Psoas muscle (tissue), 8 donors: ENCODE measurements around the gene LMO2. TPM values are rescaled to one million over a fixed set of nuclear protein-coding genes. Genes with fewer than 3 reads are reported as not detected.

Source experiments
- ATAC-seq, 4 donors: fragments of 200-7000 bp; cut with Tn5 transposase; one replicate each; pipeline ENCODE4 v1.9.1; 2020; ENCODE audit warnings: moderate library complexity in 3 of 4, mild to moderate bottlenecking in 2 of 4
- DNase-seq, 2 donors: peaks; one replicate each; pipeline ENCODE4 v3.0.0-alpha.2; 2020
- H3K27ac ChIP-seq: fragments of 200-600 bp; one replicate; pipeline ENCODE4 v1.8.0; 2022
- H3K27me3 ChIP-seq, 3 donors: fragments of 200-600 bp in 1 of 3; one replicate each; pipeline versions ENCODE4 v1.6.1 to v1.8.0; 2013 to 2022; ENCODE audit warnings: low read length in 2 of 3, mild to moderate bottlenecking in 2 of 3, moderate library complexity in 1 of 3; ENCODE audit not compliant: insufficient read depth in 3 of 3
- H3K36me3 ChIP-seq, 2 donors: fragments of 200-600 bp in 1 of 2; one replicate each; pipeline versions ENCODE4 v1.6.1 to v1.8.0; 2013 to 2022; ENCODE audit warnings: low read depth in 1 of 2, mild to moderate bottlenecking in 1 of 2, moderate library complexity in 1 of 2; ENCODE audit not compliant: insufficient read depth in 1 of 2
- H3K4me1 ChIP-seq: fragments of 200-600 bp; one replicate; pipeline ENCODE4 v1.8.0; 2022
- H3K4me3 ChIP-seq: fragments of 200-600 bp; one replicate; pipeline ENCODE4 v1.8.0; 2022; ENCODE audit warnings: mild to moderate bottlenecking
- H3K9me3 ChIP-seq: fragments of 200-600 bp; one replicate; pipeline ENCODE4 v1.8.0; 2022
- WGBS, 3 donors: extraction: QIAGEN DNeasy Blood & Tissue Kit; methylation state at CpG; one replicate each; pipeline versions ENCODE4 v1.1.6 to v1.1.7; 2013; 5-methylcytosine and 5-hydroxymethylcytosine counted together
- intact Hi-C, 2 donors: fragments of 100-400 bp; cut with DNase I; formaldehyde crosslinking; loops; one replicate each; pipeline versions ENCODE4 v1.11.0 to v1.14.2; 2022
- polyA plus RNA-seq, 3 donors: library from polyadenylated mRNA; stranded (reverse); fragments of 200-250 nt; gene quantifications; one replicate each; pipeline ENCODE4 v1.2.3, GENCODE V29; 2013
- total RNA-seq, 4 donors: library from RNA; stranded (reverse); fragmentation: NEBNext Ultra II Directional in 2 of 4; extraction: Animal tissue kit (Norgen Biotek cat#: 25700) in 2 of 4; gene quantifications; one replicate each; pipeline versions ENCODE4 v1.2.1 to v1.2.4, GENCODE V29; 2021 to 2023
- TF ChIP-seq, protein P1 (sequence below): fragments of 200-600 bp; IDR thresholded peaks from one replicate; pipeline ENCODE4 v1.8.0; 2022; ENCODE audit warnings: antibody characterized with exemption
- donor health status: healthy with polysubstance abuse.
- donor health status: DM: no; HTN: no; CAD: no; lungs with moderate emphysema.
- donor health status: Bipolar disorder and iron deficiency.
- donor health status: healthy.
- donor health status: DM: yes; HTN: yes; CAD: no.
- donor health status: DM: no; HTN: no; CAD: no.
- donor health status: DM: no; HTN: no; CAD: no.
- donor health status: DM: yes; HTN: yes; CAD: no.

The LMO2 gene
- total and polyA plus RNA-seq, 7 donors = 8.0 to 47.1 (median 12.3) TPM

DNA sequence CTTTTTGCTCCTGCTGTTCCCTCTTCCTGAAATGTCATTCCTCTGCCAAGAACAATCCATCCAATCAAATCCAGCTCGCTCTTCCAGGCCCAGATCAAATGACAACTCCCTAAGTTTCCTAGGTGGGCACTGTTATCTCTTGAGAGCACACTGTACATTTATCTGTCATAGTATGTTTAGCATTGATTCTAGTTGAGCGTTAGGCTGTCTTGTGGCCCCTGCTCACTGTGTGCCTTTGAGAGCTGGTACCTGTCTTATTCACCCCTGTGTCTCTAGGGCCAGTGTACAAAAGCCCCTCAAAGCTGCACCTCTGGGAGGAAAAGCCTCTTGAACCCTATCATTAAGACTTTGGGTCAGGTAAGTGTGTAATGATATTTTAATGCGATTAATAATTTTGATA, 7.1 kb upstream of the LMO2 start:
- ATAC-seq = no peak
- intact Hi-C loops = no loop called here

DNA sequence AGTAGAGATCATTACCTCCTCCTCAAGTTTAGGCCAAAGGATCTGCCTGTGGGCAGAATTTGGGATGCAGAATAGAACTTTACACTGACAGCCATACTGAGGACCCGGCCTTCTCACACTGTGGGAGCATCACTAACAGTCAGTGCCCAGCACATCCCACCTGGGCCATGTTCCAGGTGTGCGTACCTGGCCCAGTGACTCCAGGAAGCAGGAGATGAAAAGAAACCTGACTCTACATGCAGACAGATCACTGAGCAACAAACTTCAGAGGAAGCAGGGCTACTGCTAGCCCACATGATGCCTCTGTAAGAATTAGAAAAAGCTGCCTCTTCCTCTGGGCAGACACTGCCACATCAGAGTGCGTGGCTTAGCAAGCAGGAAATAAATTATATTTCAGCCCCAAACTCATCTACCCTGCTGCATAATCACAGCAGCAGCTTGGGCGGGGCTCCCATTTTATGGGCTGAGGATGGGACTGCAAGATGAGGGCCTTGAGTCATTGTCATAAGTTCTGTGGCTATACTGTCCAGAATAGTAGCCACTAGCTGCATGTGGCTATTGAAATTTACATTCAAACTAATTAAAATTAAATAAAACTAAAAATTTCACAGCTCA, 6.0 kb upstream of the LMO2 start:
- intact Hi-C loops = no loop called here
- H3K4me3 ChIP-seq = no peak overlapping the region
- peaks cover 18% of the 10 kb centered on the region for H3K4me1 ChIP-seq
- peak overlapping the region; percentile 12 for H3K27ac ChIP-seq
- H3K27me3 ChIP-seq = no peaks in the 10 kb centered on the region
- DNase-seq (no peak), ATAC-seq (no peak)
- WGBS, 3 donors = 93 to 94% (median 93%) methylated on average over 4 of the region's 4 CpGs
- TF ChIP-seq, protein P1, sequence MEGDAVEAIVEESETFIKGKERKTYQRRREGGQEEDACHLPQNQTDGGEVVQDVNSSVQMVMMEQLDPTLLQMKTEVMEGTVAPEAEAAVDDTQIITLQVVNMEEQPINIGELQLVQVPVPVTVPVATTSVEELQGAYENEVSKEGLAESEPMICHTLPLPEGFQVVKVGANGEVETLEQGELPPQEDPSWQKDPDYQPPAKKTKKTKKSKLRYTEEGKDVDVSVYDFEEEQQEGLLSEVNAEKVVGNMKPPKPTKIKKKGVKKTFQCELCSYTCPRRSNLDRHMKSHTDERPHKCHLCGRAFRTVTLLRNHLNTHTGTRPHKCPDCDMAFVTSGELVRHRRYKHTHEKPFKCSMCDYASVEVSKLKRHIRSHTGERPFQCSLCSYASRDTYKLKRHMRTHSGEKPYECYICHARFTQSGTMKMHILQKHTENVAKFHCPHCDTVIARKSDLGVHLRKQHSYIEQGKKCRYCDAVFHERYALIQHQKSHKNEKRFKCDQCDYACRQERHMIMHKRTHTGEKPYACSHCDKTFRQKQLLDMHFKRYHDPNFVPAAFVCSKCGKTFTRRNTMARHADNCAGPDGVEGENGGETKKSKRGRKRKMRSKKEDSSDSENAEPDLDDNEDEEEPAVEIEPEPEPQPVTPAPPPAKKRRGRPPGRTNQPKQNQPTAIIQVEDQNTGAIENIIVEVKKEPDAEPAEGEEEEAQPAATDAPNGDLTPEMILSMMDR = no peak
- no peaks in the 10 kb centered on the region for H3K9me3 ChIP-seq
- H3K36me3 ChIP-seq = no peaks in the 10 kb centered on the region

More for the DNA sequence above, 7.1 kb upstream of the LMO2 start:
- peaks cover 18% of the 10 kb centered on the region for H3K4me1 ChIP-seq
- no peak overlapping the region for H3K4me3 ChIP-seq
- peak overlapping the region; percentile 32 for H3K27ac ChIP-seq
- H3K36me3 ChIP-seq = no peaks in the 10 kb centered on the region
- no peaks in the 10 kb centered on the region for H3K9me3 ChIP-seq
- H3K27me3 ChIP-seq = no peaks in the 10 kb centered on the region
- 61 to 69% (median 68%) methylated on average over 3 of the region's 3 CpGs for WGBS, 3 donors
- no peak for DNase-seq
- TF ChIP-seq, protein P1 = no peak

DNA sequence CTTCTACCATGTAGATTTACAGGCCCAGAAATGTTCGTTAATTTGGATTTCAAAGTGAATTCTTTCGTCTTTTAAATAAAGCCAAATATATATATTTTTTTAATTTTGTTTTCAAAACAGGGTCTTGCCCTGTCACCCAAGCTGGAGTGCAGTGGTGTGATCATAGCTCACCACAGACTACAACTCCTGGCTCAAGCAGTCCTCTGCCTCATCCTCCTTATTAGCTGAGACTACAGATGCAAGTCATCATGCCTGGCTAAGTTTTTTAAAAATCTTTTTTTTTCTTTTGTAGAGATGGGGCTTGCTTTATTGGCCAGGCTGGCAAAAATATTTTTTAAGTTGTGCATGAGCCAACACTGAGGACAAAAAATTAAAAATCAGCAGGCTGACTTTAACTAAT, 5.0 kb upstream of the LMO2 start:
- 87 to 96% (median 88%) methylated on average over 2 of the region's 2 CpGs for WGBS, 3 donors
- no peak for ATAC-seq
- intact Hi-C loops = no loop called here

DNA sequence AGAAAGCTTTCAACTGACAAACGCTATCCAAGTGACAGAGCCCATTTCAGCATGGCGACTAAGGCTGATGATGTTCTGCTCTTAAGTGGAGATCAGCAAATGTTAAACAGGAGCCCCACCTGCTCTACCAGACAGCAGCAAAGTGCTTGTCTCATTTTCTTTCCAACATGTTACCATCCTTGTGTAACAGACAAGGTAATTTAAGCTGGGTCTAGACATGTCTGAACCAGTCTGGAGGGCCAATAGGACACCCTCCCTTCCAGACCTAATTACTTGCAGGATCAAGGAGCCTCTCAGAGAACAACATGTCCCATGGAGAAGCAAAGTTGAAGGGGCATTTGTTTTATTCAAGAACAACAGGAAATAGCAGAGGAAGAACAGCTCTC, 3.9 kb upstream of the LMO2 start:
- H3K27ac ChIP-seq = peak overlapping the region; percentile 76
- WGBS, 3 donors = 61 to 96% (median 64%) methylated on average over 2 of the region's 2 CpGs

More for the DNA sequence above, 5.0 kb upstream of the LMO2 start:
- H3K4me1 ChIP-seq = peaks cover 18% of the 10 kb centered on the region
- TF ChIP-seq, protein P1 = no peak
- no peak for DNase-seq
- no peaks in the 10 kb centered on the region for H3K27me3 ChIP-seq
- peak overlapping the region; percentile 12 for H3K27ac ChIP-seq
- no peaks in the 10 kb centered on the region for H3K9me3 ChIP-seq
- no peak overlapping the region for H3K4me3 ChIP-seq
- H3K36me3 ChIP-seq = no peaks in the 10 kb centered on the region

More for the DNA sequence above, 3.9 kb upstream of the LMO2 start:
- peaks cover 18% of the 10 kb centered on the region for H3K4me1 ChIP-seq
- H3K4me3 ChIP-seq = no peak overlapping the region
- ATAC-seq (peak in 3 of 4 donors; percentile 14 to 52 (median 35)), DNase-seq (no peak)
- no peaks in the 10 kb centered on the region for H3K9me3 ChIP-seq
- TF ChIP-seq, protein P1 = no peak
- intact Hi-C loops = no loop called here
- no peaks in the 10 kb centered on the region for H3K36me3 ChIP-seq
- H3K27me3 ChIP-seq = no peaks in the 10 kb centered on the region
